Hepatocyte (in vitro differentiated cells): ENCODE data around the gene SYNE2.

ENCODE experiments used
- EZH2phosphoT487 ChIP-seq: fragments of 200-600 bp; sonication (generic); IDR thresholded peaks from one replicate; pipeline ENCODE4 v1.6.1; 2018; ENCODE audit warnings: antibody characterized with exemption, mild to moderate bottlenecking, low read depth, moderate library complexity; ENCODE audit not compliant: unreplicated experiment, severe bottlenecking
- TF ChIP-seq, protein P1 (sequence below): fragments of 200-600 bp; sonication (generic); IDR thresholded peaks from 2 replicates; pipeline ENCODE4 v1.5.1; 2016; ENCODE audit warnings: antibody characterized with exemption, mild to moderate bottlenecking; ENCODE audit not compliant: poor library complexity

- TF ChIP-seq, protein P1, sequence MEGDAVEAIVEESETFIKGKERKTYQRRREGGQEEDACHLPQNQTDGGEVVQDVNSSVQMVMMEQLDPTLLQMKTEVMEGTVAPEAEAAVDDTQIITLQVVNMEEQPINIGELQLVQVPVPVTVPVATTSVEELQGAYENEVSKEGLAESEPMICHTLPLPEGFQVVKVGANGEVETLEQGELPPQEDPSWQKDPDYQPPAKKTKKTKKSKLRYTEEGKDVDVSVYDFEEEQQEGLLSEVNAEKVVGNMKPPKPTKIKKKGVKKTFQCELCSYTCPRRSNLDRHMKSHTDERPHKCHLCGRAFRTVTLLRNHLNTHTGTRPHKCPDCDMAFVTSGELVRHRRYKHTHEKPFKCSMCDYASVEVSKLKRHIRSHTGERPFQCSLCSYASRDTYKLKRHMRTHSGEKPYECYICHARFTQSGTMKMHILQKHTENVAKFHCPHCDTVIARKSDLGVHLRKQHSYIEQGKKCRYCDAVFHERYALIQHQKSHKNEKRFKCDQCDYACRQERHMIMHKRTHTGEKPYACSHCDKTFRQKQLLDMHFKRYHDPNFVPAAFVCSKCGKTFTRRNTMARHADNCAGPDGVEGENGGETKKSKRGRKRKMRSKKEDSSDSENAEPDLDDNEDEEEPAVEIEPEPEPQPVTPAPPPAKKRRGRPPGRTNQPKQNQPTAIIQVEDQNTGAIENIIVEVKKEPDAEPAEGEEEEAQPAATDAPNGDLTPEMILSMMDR = no peak
- TF ChIP-seq EZH2phosphoT487 = no peak
Measured at GRCh38 chr14:63890553-63890952, 37.7 kb downstream of the SYNE2 start.
